ENCODE results near the gene GPAM. TPM values are rescaled to one million over a fixed set of nuclear protein-coding genes. Genes with fewer than 3 reads are reported as not detected.

Gene GPAM
- polyA plus RNA-seq, 1 of the 3 experiments (the other 2 are of a cell fraction): 2.1 TPM

DNA sequence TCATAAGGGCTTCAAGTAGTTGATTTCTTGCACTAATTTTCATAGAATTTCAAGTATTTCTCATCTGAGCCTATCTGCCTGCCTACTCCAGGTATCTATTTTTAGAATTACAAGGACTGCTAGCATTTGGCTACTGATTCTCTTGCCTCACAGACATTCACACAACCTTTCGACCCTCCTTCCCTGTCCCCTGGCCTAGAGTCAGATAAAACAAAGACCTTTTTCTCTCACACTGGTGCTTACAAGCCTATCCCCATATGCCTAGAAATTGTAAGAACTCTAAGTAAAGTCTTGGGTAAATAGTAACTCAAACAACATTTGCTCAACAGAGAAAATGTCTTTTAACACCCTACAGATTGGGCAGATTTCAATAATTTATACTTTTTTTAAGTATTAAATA lies 6.3 kb downstream of the GPAM start:
- no peak for DNase-seq

DNA sequence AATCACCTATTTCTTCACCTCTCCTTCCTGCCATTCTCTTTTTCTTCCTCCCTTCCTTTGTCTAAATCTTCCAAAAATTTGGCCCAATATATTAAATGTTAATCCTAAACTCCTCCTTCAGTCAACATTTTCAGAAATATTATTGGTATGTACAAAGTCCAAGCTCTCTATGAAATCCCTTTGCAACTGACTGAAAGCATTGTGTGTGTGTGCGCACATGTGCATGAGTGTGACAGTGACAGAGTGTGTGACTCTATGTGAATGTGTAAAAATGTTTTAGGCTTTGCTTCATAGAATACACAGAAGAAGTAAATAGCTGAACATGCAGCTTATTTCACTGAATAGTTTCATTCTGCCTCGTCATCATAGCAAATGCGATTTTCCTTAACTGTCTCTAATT lies 7.0 kb downstream of the GPAM start:
- Histone ChIP-seq H4K20me1 (ENCODE audit: insufficient read depth) (no peaks in the 10 kb centered on the region), H3K4me2 (no peak overlapping the region), H3K79me2 (ENCODE audit: insufficient read depth) (no peaks in the 10 kb centered on the region), H3K36me3 (replicated peaks in 1 of 2; ENCODE audit: control insufficient read depth in 1 of 2, insufficient read depth in 2 of 2, low read length in 1 of 2) (peaks cover 61 to 85% of the 10 kb centered on the region in 2 experiments), H3K9me2 (no peaks in the 10 kb centered on the region), H3K27me3 (ENCODE audit: insufficient read depth) (no peaks in the 10 kb centered on the region), H3K27ac (ENCODE audit: low read depth in 2 of 2, low read length in 1 of 2) (no peak overlapping the region), H3K9me3 (no peaks in the 10 kb centered on the region), H3K9ac (no peak overlapping the region), H3F3A (replicated peaks; ENCODE audit: insufficient read depth) (peaks cover 4% of the 10 kb centered on the region), H3K4me3 (ENCODE audit: low read depth in 2 of 2, low read length in 1 of 2) (no peak overlapping the region), H3K4me1 (ENCODE audit: control insufficient read depth in 1 of 2, insufficient read depth in 2 of 2, low read depth in 1 of 2, low read length in 1 of 2) (no peaks in the 10 kb centered on the region), H2AFZ (ENCODE audit: low read depth) (no peak overlapping the region)
- DNase-seq: no peak
- TF ChIP-seq, protein P1, sequence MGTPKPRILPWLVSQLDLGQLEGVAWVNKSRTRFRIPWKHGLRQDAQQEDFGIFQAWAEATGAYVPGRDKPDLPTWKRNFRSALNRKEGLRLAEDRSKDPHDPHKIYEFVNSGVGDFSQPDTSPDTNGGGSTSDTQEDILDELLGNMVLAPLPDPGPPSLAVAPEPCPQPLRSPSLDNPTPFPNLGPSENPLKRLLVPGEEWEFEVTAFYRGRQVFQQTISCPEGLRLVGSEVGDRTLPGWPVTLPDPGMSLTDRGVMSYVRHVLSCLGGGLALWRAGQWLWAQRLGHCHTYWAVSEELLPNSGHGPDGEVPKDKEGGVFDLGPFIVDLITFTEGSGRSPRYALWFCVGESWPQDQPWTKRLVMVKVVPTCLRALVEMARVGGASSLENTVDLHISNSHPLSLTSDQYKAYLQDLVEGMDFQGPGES (IDR thresholded peaks at IDR 0.05; ENCODE audit: low read depth, low read length): no peak
- no peak for TF ChIP-seq JUND (IDR thresholded peaks at IDR 0.05)
- TF ChIP-seq TEAD4 (IDR thresholded peaks at IDR 0.05; ENCODE audit: borderline replicate concordance, insufficient read depth): no peak
- TF ChIP-seq POLR2AphosphoS5 (IDR thresholded peaks at IDR 0.05; ENCODE audit: low read depth, low read length): no peak
- no peak for TF ChIP-seq TCF12 (IDR thresholded peaks at IDR 0.05)
- no peak for TF ChIP-seq YY1 (IDR thresholded peaks at IDR 0.05; ENCODE audit: low read depth)
- TF ChIP-seq SIN3A (IDR thresholded peaks at IDR 0.05; ENCODE audit: borderline replicate concordance, low read depth, low read length): no peak
- no peak for TF ChIP-seq TAF1 (IDR thresholded peaks at IDR 0.05; ENCODE audit: borderline replicate concordance, low read depth, low read length)
- no peak for TF ChIP-seq EP300 (IDR thresholded peaks at IDR 0.05; ENCODE audit: borderline replicate concordance in 1 of 2, low read depth in 1 of 2, low read length in 1 of 2)
- TF ChIP-seq, protein P2, sequence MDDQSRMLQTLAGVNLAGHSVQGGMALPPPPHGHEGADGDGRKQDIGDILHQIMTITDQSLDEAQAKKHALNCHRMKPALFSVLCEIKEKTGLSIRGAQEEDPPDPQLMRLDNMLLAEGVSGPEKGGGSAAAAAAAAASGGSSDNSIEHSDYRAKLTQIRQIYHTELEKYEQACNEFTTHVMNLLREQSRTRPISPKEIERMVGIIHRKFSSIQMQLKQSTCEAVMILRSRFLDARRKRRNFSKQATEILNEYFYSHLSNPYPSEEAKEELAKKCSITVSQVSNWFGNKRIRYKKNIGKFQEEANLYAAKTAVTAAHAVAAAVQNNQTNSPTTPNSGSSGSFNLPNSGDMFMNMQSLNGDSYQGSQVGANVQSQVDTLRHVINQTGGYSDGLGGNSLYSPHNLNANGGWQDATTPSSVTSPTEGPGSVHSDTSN (IDR thresholded peaks at IDR 0.05): no peak
- TF ChIP-seq RXRA (IDR thresholded peaks at IDR 0.05; ENCODE audit: borderline replicate concordance, low read depth): no peak
- no peak for TF ChIP-seq CHD2 (IDR thresholded peaks at IDR 0.05; ENCODE audit: low read length, partially characterized antibody)
- 98% methylated on average over 3 of the region's 3 CpGs for WGBS (ENCODE audit: low lambda C conversion rate)
- POLR2A ChIA-PET: no interaction called here
- CTCF ChIA-PET: interaction anchor here (1.0 to 1.5 kb wide), 2 partner anchors 36 to 131 kb away, joined by 3 read pairs; no protein-coding TSS in a partner anchor

More for the DNA sequence above, 6.3 kb downstream of the GPAM start:
- CTCF ChIA-PET: no interaction called here
- peaks cover 4% of the 10 kb centered on the region for H3F3A ChIP-seq (replicated peaks; ENCODE audit: insufficient read depth)
- H3K9ac ChIP-seq: no peak overlapping the region
- no peak overlapping the region for H3K4me2 ChIP-seq
- H3K27me3 ChIP-seq (ENCODE audit: insufficient read depth): no peaks in the 10 kb centered on the region
- H3K4me3 ChIP-seq (ENCODE audit: low read depth in 2 of 2, low read length in 1 of 2): no peak overlapping the region
- H3K79me2 ChIP-seq (ENCODE audit: insufficient read depth): no peaks in the 10 kb centered on the region
- TF ChIP-seq, protein P3, sequence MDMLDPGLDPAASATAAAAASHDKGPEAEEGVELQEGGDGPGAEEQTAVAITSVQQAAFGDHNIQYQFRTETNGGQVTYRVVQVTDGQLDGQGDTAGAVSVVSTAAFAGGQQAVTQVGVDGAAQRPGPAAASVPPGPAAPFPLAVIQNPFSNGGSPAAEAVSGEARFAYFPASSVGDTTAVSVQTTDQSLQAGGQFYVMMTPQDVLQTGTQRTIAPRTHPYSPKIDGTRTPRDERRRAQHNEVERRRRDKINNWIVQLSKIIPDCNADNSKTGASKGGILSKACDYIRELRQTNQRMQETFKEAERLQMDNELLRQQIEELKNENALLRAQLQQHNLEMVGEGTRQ (IDR thresholded peaks at IDR 0.05; ENCODE audit: borderline replicate concordance, low read depth, low read length): no peak
- TF ChIP-seq MEF2A (IDR thresholded peaks at IDR 0.05; ENCODE audit: borderline replicate concordance, low read depth): no peak
- TF ChIP-seq, protein P2 (IDR thresholded peaks at IDR 0.05): no peak
- no peaks in the 10 kb centered on the region for H4K20me1 ChIP-seq (ENCODE audit: insufficient read depth)
- no peaks in the 10 kb centered on the region for H3K9me2 ChIP-seq
- WGBS (ENCODE audit: low lambda C conversion rate): 90% methylated on average over 1 of the region's 1 CpG
- no peaks in the 10 kb centered on the region for H3K9me3 ChIP-seq
- no peak overlapping the region for H3K27ac ChIP-seq (ENCODE audit: low read depth in 2 of 2, low read length in 1 of 2)
- H2AFZ ChIP-seq (ENCODE audit: low read depth): no peak overlapping the region
- H3K36me3 ChIP-seq (replicated peaks in 1 of 2; ENCODE audit: control insufficient read depth in 1 of 2, insufficient read depth in 2 of 2, low read length in 1 of 2): peaks cover 54 to 78% of the 10 kb centered on the region in 2 experiments
- H3K4me1 ChIP-seq (ENCODE audit: control insufficient read depth in 1 of 2, insufficient read depth in 2 of 2, low read depth in 1 of 2, low read length in 1 of 2): no peaks in the 10 kb centered on the region
- POLR2A ChIA-PET: no interaction called here

Data from SK-N-SH (cell line).